GM19239 (cell line): ENCODE results near the gene ZNF677.
"Not testable (repeated sequence)": the region's sequence is repeated elsewhere in the genome, so short reads cannot be mapped to it uniquely, and the experiment has no call there.

Experiments used
- DNase-seq: peaks from one replicate; pipeline ENCODE4 v3.0.0; 2011; ENCODE audit warnings: low spot score; ENCODE audit not compliant: insufficient read length
- FAIRE-seq: peaks from 2 replicates; lab custom pipeline; 2011; peaks lifted over from hg19 to GRCh38; lab: Jason Lieb, UNC

The ZNF677 gene

GRCh38 chr19:53195265-53195903 lies 59.3 kb downstream of the ZNF677 start:
- FAIRE-seq, result no peak
- peak; percentile 26 for DNase-seq

- DNase-seq, result no peak
- peak; percentile 59 for FAIRE-seq
These were observed 61.0 kb downstream of the ZNF677 start for GRCh38 chr19:53193535-53194222.

DNA sequence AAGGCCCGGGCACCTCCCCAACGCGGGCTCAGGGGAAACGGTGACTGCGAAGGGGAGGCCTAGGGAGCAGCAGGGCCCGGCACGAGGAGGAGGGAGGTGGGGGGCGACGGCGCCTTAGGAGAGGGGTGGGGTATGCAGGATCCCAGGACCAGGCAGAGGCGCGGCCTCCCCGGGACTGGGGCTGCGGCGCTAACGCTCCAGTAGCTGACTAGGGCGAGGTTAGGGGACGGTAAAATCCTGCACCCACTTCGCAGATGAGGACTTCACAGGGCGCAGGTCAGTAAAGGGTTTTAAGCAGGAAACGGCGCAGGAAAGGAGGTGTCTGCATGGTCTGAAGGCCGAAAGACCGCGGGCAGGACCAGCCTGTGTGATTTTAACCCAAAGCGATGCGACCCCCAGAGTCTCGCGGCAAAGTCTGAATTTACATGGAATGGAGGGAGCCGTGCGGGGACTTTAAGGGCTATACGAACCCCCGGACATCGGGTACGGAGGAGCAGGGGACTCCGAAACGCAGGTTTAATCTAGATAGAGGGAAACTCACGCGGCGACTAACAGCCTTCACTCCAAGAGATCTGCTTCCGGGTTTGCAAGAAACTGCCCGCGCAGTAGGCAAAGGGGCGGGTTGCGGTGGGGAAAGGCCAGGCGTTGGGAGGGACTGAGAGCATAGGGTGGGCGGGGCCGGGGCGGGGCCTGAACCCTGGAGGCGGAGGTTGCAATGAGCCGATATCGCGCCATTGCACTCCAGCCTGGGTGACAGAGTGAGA lies 61.7 kb downstream of the ZNF677 start, which contains the start of gene ZNF665:
Gene ZNF665, minus strand, starts transcription at position 588 of the 764 bp plus-strand sequence. CDS start 10,460 bp downstream, outside the sequence.
- FAIRE-seq (no peak), DNase-seq (peak; percentile 47)

GRCh38 chr19:53190253-53190652 lies 64.4 kb downstream of the ZNF677 start:
- DNase-seq (no peak), FAIRE-seq (no peak)

DNA sequence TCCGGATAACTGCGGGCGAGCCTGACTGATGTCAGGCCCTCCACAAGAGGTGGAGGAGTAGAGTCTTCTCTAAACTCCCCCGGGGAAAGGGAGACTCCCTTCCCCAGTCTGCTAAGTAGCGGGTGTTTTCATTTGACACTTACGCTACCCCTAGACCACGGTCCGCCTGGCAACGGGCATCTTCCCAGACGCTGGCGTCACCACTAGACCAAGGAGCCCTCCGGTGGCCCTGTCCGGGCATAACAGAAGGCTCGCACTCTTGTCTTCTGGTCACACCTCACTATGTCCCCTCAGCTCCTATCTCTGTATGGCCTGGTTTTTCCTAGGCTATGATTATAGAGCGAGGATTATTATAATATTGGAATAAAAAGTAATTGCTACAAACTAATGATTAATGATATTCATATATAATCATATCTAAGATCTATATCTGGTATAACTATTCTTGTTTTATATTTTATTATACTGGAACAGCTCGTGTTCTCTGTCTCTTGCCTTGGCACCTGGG lies 64.9 kb downstream of the ZNF677 start:
- not testable (repeated sequence) for FAIRE-seq, DNase-seq
